H1 (cell line): ENCODE data around the gene ADGB. TPM values are rescaled to one million over a fixed set of nuclear protein-coding genes. Genes with fewer than 3 reads are reported as not detected.

ENCODE experiments used
- ASH2L ChIP-seq: fragments of 200-600, 300-600 bp; sonication (generic); IDR thresholded peaks from one replicate; pipeline ENCODE4 v1.7.1; 2017; ENCODE audit warnings: low read length
- ATF3 ChIP-seq: IDR thresholded peaks from 2 replicates; pipeline ENCODE4 v1.6.1; 2011; ENCODE audit warnings: low read depth, mild to moderate bottlenecking, low read length; ENCODE audit not compliant: insufficient read depth
- BCL11A ChIP-seq, 2 experiments: IDR thresholded peaks; one replicate each; pipeline ENCODE4 v1.6.1; 2011; ENCODE audit warnings: low read depth in 2 of 2, low read length in 2 of 2, mild to moderate bottlenecking in 2 of 2
- CHD1 ChIP-seq: IDR thresholded peaks from 2 replicates; pipeline ENCODE4 v1.6.1; 2012; ENCODE audit warnings: low read depth, low read length, improper control_type of control experiment
- TAF1 ChIP-seq: IDR thresholded peaks from 2 replicates; pipeline ENCODE4 v1.6.1; 2011; ENCODE audit warnings: mild to moderate bottlenecking, low read depth, low read length
- TCF12 ChIP-seq: IDR thresholded peaks from 2 replicates; pipeline ENCODE4 v1.6.1; 2011; ENCODE audit warnings: low read depth, mild to moderate bottlenecking, low read length
- polyA plus RNA-seq, 7 experiments: library from polyadenylated mRNA; depleted of rRNA in 3 of 7; stranded (reverse) in 5 of 7; unstranded in 2 of 7; fragments of >200 nt in 5 of 7; fragments of 200-250 nt in 2 of 7; gene quantifications; 1 replicate in 5 of 7; 2 replicates in 1 of 7; 4 replicates in 1 of 7; pipeline versions ENCODE4 v1.2.1 to v1.2.3, GENCODE V29; 2011 to 2013; ENCODE audit warnings: missing spikeins in 2 of 7, mixed read lengths in 2 of 7
- total RNA-seq: library from RNA; stranded (reverse); fragmentation: NEBNext Ultra II Directional; extraction: Animal tissue kit (Norgen Biotek cat#: 25700); gene quantifications from 2 replicates; pipeline ENCODE4 v1.2.1, GENCODE V29; 2021

The ADGB gene
- total and polyA plus RNA-seq, 2 of the 8 experiments (the other 6 are each of a cell fraction or from before 2014, with no cell fraction given), result not detected

- no peak for TF ChIP-seq ASH2L
- TF ChIP-seq CHD1, result no peak
- TF ChIP-seq BCL11A (IDR thresholded peaks at IDR 0.05; ENCODE audit: low read depth in 2 of 2, low read length in 2 of 2), result no peak
- no peak for TF ChIP-seq TCF12
- no peak for TF ChIP-seq TAF1
- TF ChIP-seq ATF3, result no peak
These were observed 6.3 kb upstream of the ADGB start (continued) for GRCh38 chr6:146592451-146592850.
